Stomach smooth muscle (tissue), 2 donors: ENCODE measurements around the gene GAS2L3.
"Not testable (repeated sequence)": the region's sequence is repeated elsewhere in the genome, so short reads cannot be mapped to it uniquely, and the experiment has no call there.

Experiments
- H3K27ac ChIP-seq: one replicate; pipeline ENCODE4 v1.7.0; 2013; ENCODE audit warnings: mild to moderate bottlenecking, low read length, inconsistent platforms
- H3K27me3 ChIP-seq, 2 donors: one replicate each; pipeline ENCODE4 v1.7.0; 2013; ENCODE audit warnings: low read length in 2 of 2; ENCODE audit not compliant: insufficient read depth in 2 of 2, control insufficient read depth in 1 of 2
- H3K36me3 ChIP-seq, 2 donors: one replicate each; pipeline ENCODE4 v1.7.0; 2013; ENCODE audit warnings: low read length in 2 of 2; ENCODE audit not compliant: control insufficient read depth in 2 of 2, insufficient read depth in 2 of 2
- H3K4me1 ChIP-seq: one replicate; pipeline ENCODE4 v1.7.0; 2013; ENCODE audit warnings: low read length; ENCODE audit not compliant: control insufficient read depth, insufficient read depth
- H3K4me3 ChIP-seq, 2 donors: one replicate each; pipeline ENCODE4 v1.7.0; 2013; ENCODE audit warnings: low read length in 2 of 2
- H3K9ac ChIP-seq, 2 donors: one replicate each; pipeline ENCODE4 v1.7.0; 2013; ENCODE audit warnings: low read length in 2 of 2, mild to moderate bottlenecking in 1 of 2
- H3K9me3 ChIP-seq, 2 donors: one replicate each; pipeline ENCODE4 v1.7.0; 2013; ENCODE audit warnings: low read length in 2 of 2; ENCODE audit not compliant: control insufficient read depth in 2 of 2
- donor health status: healthy.
- donor health status: Pancreatic carcinoma.

The GAS2L3 gene

GRCh38 chr12:100610666-100611430 is 37.4 kb downstream of the GAS2L3 start:
- H3K9ac ChIP-seq: no peak overlapping the region
- H3K27ac ChIP-seq: no peak overlapping the region
- no peaks in the 10 kb centered on the region for H3K27me3 ChIP-seq
- H3K4me3 ChIP-seq: no peak overlapping the region
- H3K4me1 ChIP-seq: no peaks in the 10 kb centered on the region
- H3K36me3 ChIP-seq: no peaks in the 10 kb centered on the region
- H3K9me3 ChIP-seq: no peaks in the 10 kb centered on the region

GRCh38 chr12:100612606-100613005 is 39.1 kb downstream of the GAS2L3 start:
- H3K36me3 ChIP-seq: no peaks in the 10 kb centered on the region
- H3K27me3 ChIP-seq: no peaks in the 10 kb centered on the region
- no peak overlapping the region for H3K4me3 ChIP-seq
- H3K9me3 ChIP-seq: no peaks in the 10 kb centered on the region
- no peaks in the 10 kb centered on the region for H3K4me1 ChIP-seq
- H3K9ac ChIP-seq: no peak overlapping the region
- no peak overlapping the region for H3K27ac ChIP-seq

GRCh38 chr12:100624571-100624970 is 51.1 kb downstream of the GAS2L3 start:
- Histone ChIP-seq H3K27me3 (no peaks in the 10 kb centered on the region), H3K4me1 (no peaks in the 10 kb centered on the region), H3K27ac (no peak overlapping the region), H3K4me3 (no peak overlapping the region), H3K9me3 (no peaks in the 10 kb centered on the region), H3K9ac (no peak overlapping the region), H3K36me3 (no peaks in the 10 kb centered on the region)

GRCh38 chr12:100632445-100632892 is 59.0 kb downstream of the GAS2L3 start:
- no peaks in the 10 kb centered on the region for H3K27me3 ChIP-seq
- no peak overlapping the region for H3K27ac ChIP-seq
- no peaks in the 10 kb centered on the region for H3K9me3 ChIP-seq
- no peaks in the 10 kb centered on the region for H3K36me3 ChIP-seq
- no peak overlapping the region for H3K4me3 ChIP-seq
- H3K9ac ChIP-seq: no peak overlapping the region
- H3K4me1 ChIP-seq: no peaks in the 10 kb centered on the region

GRCh38 chr12:100633082-100633785 is 59.8 kb downstream of the GAS2L3 start:
- not testable (repeated sequence) for H3K4me1 ChIP-seq, H3K9ac ChIP-seq, H3K36me3 ChIP-seq, H3K27ac ChIP-seq, H3K4me3 ChIP-seq, H3K27me3 ChIP-seq, H3K9me3 ChIP-seq

- H3K36me3 ChIP-seq: no peaks in the 10 kb centered on the region
- no peak overlapping the region for H3K4me3 ChIP-seq
- H3K27ac ChIP-seq: no peak overlapping the region
- H3K9me3 ChIP-seq: peaks cover 0 to 10% of the 10 kb centered on the region in 2 donors
- H3K4me1 ChIP-seq: no peaks in the 10 kb centered on the region
- no peaks in the 10 kb centered on the region for H3K27me3 ChIP-seq
- no peak overlapping the region for H3K9ac ChIP-seq
Observed at GRCh38 chr12:100643246-100643645, 69.8 kb downstream of the GAS2L3 start.

- Histone ChIP-seq H3K36me3 (no peaks in the 10 kb centered on the region), H3K9ac (no peak overlapping the region), H3K4me1 (no peaks in the 10 kb centered on the region), H3K27ac (no peak overlapping the region), H3K9me3 (peaks cover 0 to 10% of the 10 kb centered on the region in 2 donors), H3K27me3 (no peaks in the 10 kb centered on the region), H3K4me3 (no peak overlapping the region)
Observed at GRCh38 chr12:100646896-100647295, 73.4 kb downstream of the GAS2L3 start.

- no peaks in the 10 kb centered on the region for H3K36me3 ChIP-seq
- H3K4me1 ChIP-seq: no peaks in the 10 kb centered on the region
- no peaks in the 10 kb centered on the region for H3K27me3 ChIP-seq
- no peak overlapping the region for H3K27ac ChIP-seq
- no peaks in the 10 kb centered on the region for H3K9me3 ChIP-seq
- H3K4me3 ChIP-seq: no peak overlapping the region
- no peak overlapping the region for H3K9ac ChIP-seq
Observed at GRCh38 chr12:100651108-100651507, 77.6 kb downstream of the GAS2L3 start.

GRCh38 chr12:100651694-100652093 is 78.2 kb downstream of the GAS2L3 start:
- H3K4me3 ChIP-seq: no peak overlapping the region
- H3K9me3 ChIP-seq: no peaks in the 10 kb centered on the region
- H3K27me3 ChIP-seq: no peaks in the 10 kb centered on the region
- no peak overlapping the region for H3K27ac ChIP-seq
- no peaks in the 10 kb centered on the region for H3K4me1 ChIP-seq
- H3K36me3 ChIP-seq: no peaks in the 10 kb centered on the region
- no peak overlapping the region for H3K9ac ChIP-seq

GRCh38 chr12:100652488-100652887 is 79.0 kb downstream of the GAS2L3 start:
- Histone ChIP-seq H3K27ac (no peak overlapping the region), H3K36me3 (no peaks in the 10 kb centered on the region), H3K4me1 (no peaks in the 10 kb centered on the region), H3K27me3 (no peaks in the 10 kb centered on the region), H3K9me3 (peaks cover 0 to 2% of the 10 kb centered on the region in 2 donors), H3K4me3 (no peak overlapping the region), H3K9ac (no peak overlapping the region)

- Histone ChIP-seq H3K4me1 (no peaks in the 10 kb centered on the region), H3K27ac (no peak overlapping the region), H3K36me3 (no peaks in the 10 kb centered on the region), H3K9ac (no peak overlapping the region), H3K9me3 (peaks cover 0 to 2% of the 10 kb centered on the region in 2 donors), H3K27me3 (no peaks in the 10 kb centered on the region), H3K4me3 (no peak overlapping the region)
Observed at GRCh38 chr12:100656141-100656540, 82.7 kb downstream of the GAS2L3 start.
